Neural crest cell (in vitro differentiated cells): ENCODE data around the gene GPR146. TPM values are rescaled to one million over a fixed set of nuclear protein-coding genes. Genes with fewer than 3 reads are reported as not detected.

Experiments
- DNase-seq: peaks from one replicate; pipeline ENCODE4 v3.0.0; 2021; ENCODE audit warnings: low read depth, mixed read lengths, low spot score
- H3K27ac Mint-ChIP-seq: one replicate; pipeline ENCODE4 v1.8.0; 2021; ENCODE audit warnings: mild to moderate bottlenecking, mixed read lengths; ENCODE audit not compliant: unreplicated experiment
- H3K27me3 Mint-ChIP-seq: 2 replicates; pipeline ENCODE4 v1.8.0; 2021; ENCODE audit warnings: low read depth, mild to moderate bottlenecking, mixed read lengths
- H3K36me3 Mint-ChIP-seq: 2 replicates; pipeline ENCODE4 v1.8.0; 2021; ENCODE audit warnings: low read depth, mild to moderate bottlenecking, mixed read lengths
- H3K4me1 Mint-ChIP-seq: 2 replicates; pipeline ENCODE4 v1.8.0; 2021; ENCODE audit warnings: mixed read lengths
- H3K4me3 Mint-ChIP-seq: one replicate; pipeline ENCODE4 v1.8.0; 2021; ENCODE audit warnings: mild to moderate bottlenecking, mixed read lengths
- H3K9me3 Mint-ChIP-seq: 2 replicates; pipeline ENCODE4 v1.8.0; 2021; ENCODE audit warnings: mixed read lengths
- long read RNA-seq: library from polyadenylated mRNA; unstranded; transcript quantifications from one replicate; pipeline ENCODE4 v2.0.0, GENCODE V29; 2020
- total RNA-seq: library from RNA; stranded (reverse); gene quantifications from 2 replicates; pipeline ENCODE4 v1.2.1, GENCODE V29; 2021
- TF ChIP-seq, protein P1 (sequence below): fragments of 200-600 bp; sonication (generic); conservative IDR thresholded peaks from 2 replicates; pipeline ENCODE4 v1.5.0; 2021; ENCODE audit warnings: antibody characterized with exemption, mild to moderate bottlenecking

The GPR146 gene, protein sequence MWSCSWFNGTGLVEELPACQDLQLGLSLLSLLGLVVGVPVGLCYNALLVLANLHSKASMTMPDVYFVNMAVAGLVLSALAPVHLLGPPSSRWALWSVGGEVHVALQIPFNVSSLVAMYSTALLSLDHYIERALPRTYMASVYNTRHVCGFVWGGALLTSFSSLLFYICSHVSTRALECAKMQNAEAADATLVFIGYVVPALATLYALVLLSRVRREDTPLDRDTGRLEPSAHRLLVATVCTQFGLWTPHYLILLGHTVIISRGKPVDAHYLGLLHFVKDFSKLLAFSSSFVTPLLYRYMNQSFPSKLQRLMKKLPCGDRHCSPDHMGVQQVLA
- total RNA-seq: 0.41 TPM in 1 of 2 replicates, not detected in the other
- long read RNA-seq: 0 reads

- H3K4me3 Mint-ChIP-seq: peak within 1 kb of the TSS; percentile 84
- H3K27me3 Mint-ChIP-seq: peaks cover 2% of the 10 kb centered on the region
- peak; percentile 97 for DNase-seq
- no peaks in the 10 kb centered on the region for H3K9me3 Mint-ChIP-seq
- H3K4me1 Mint-ChIP-seq: peaks cover 40% of the 10 kb centered on the region
- TF ChIP-seq, protein P1, sequence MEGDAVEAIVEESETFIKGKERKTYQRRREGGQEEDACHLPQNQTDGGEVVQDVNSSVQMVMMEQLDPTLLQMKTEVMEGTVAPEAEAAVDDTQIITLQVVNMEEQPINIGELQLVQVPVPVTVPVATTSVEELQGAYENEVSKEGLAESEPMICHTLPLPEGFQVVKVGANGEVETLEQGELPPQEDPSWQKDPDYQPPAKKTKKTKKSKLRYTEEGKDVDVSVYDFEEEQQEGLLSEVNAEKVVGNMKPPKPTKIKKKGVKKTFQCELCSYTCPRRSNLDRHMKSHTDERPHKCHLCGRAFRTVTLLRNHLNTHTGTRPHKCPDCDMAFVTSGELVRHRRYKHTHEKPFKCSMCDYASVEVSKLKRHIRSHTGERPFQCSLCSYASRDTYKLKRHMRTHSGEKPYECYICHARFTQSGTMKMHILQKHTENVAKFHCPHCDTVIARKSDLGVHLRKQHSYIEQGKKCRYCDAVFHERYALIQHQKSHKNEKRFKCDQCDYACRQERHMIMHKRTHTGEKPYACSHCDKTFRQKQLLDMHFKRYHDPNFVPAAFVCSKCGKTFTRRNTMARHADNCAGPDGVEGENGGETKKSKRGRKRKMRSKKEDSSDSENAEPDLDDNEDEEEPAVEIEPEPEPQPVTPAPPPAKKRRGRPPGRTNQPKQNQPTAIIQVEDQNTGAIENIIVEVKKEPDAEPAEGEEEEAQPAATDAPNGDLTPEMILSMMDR: peak; percentile 63
- H3K27ac Mint-ChIP-seq: peak within 1 kb of the TSS; percentile 87
- peaks cover 3% of the 10 kb centered on the region for H3K36me3 Mint-ChIP-seq
Observed at GRCh38 chr7:1044189-1045068, at the start of gene GPR146. TSS of gene GPR146 (plus strand) at chr7:1044546. CDS start at chr7:1057516, 12,970 bp downstream.

DNA sequence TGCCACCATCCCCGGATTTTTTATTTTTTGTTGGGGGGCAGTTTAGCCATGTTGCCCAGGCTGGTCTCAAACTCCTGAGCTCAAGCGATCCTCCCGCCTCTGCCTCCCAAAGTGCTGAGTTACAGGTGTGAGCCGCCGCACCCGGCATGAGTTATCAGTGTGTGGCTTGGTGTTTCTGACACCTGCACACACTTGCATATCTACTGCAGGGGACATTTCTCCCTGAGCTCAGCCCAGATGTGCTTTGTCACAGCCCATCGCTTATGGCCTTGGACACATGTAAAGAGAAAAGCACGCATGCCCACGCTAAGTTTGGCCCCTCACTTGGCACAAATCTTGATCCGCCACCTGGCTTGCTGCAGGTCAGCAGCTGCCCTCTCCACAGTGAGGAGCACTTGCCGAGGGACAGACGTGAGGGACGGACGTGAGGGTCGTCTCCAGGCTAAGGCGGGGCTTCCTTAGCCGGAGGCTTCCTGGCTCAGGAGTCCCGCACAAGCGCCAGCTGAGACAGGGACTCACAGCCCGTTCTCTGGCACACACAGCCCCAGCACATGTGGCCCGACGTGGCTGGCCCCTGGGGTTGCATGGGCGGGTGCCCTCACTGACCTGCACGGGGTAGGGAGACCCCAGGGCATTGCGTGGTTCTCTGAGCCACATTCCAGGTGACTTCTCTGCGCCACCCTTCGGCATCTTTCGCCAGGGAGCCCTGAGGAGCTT, 49.6 kb upstream of the GPR146 start:
- Mint-ChIP-seq H3K36me3 (no peaks in the 10 kb centered on the region), H3K27me3 (peaks cover 3% of the 10 kb centered on the region), H3K9me3 (no peaks in the 10 kb centered on the region), H3K27ac (no peak overlapping the region), H3K4me1 (peaks cover 11% of the 10 kb centered on the region), H3K4me3 (peak overlapping the region; percentile 12)
- TF ChIP-seq, protein P1: no peak
- DNase-seq: no peak

- H3K36me3 Mint-ChIP-seq: no peaks in the 10 kb centered on the region
- TF ChIP-seq, protein P1: no peak
- DNase-seq: no peak
- no peak overlapping the region for H3K27ac Mint-ChIP-seq
- peaks cover 3% of the 10 kb centered on the region for H3K27me3 Mint-ChIP-seq
- peaks cover 11% of the 10 kb centered on the region for H3K4me1 Mint-ChIP-seq
- H3K4me3 Mint-ChIP-seq: no peak overlapping the region
- H3K9me3 Mint-ChIP-seq: no peaks in the 10 kb centered on the region
Observed at GRCh38 chr7:995571-995970, 48.8 kb upstream of the GPR146 start.

GRCh38 chr7:996079-996872, 48.1 kb upstream of the GPR146 start:
- Mint-ChIP-seq H3K36me3 (no peaks in the 10 kb centered on the region), H3K9me3 (no peaks in the 10 kb centered on the region), H3K4me1 (peaks cover 11% of the 10 kb centered on the region), H3K27ac (no peak overlapping the region), H3K27me3 (peaks cover 3% of the 10 kb centered on the region), H3K4me3 (no peak overlapping the region)
- DNase-seq: no peak
- TF ChIP-seq, protein P1: no peak
